HT1080 (cell line): ENCODE results near the gene TSPAN31. TPM values are rescaled to one million over a fixed set of nuclear protein-coding genes. Genes with fewer than 3 reads are reported as not detected.
"Not testable (repeated sequence)": the region's sequence is repeated elsewhere in the genome, so short reads cannot be mapped to it uniquely, and the experiment has no call there.

ENCODE experiments used
- DNase-seq: peaks from one replicate; pipeline ENCODE4 v3.0.0-alpha.2; 2015; ENCODE audit warnings: low read depth
- polyA plus RNA-seq, 2 experiments: library from polyadenylated mRNA; depleted of rRNA; stranded (reverse); fragments of >200 nt; gene quantifications; 2 replicates each; pipeline ENCODE4 v1.2.3, GENCODE V29; 2015
- total RNA-seq: library from RNA; depleted of rRNA; stranded (reverse); fragments of >200 nt; shearing (Covaris generic); gene quantifications from 2 replicates; pipeline ENCODE4 v1.2.3, GENCODE V29; 2014; rRNA removed

TSPAN31 gene, protein sequence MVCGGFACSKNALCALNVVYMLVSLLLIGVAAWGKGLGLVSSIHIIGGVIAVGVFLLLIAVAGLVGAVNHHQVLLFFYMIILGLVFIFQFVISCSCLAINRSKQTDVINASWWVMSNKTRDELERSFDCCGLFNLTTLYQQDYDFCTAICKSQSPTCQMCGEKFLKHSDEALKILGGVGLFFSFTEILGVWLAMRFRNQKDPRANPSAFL
- total RNA-seq = 21.6 and 28.9 TPM in 2 replicates
- polyA plus RNA-seq (2015; cell fraction: cytosol; rRNA removed) = 42.8 and 49.7 TPM in 2 replicates
- polyA plus RNA-seq (2015; cell fraction: nucleus; rRNA removed) = 34.7 and 49.3 TPM in 2 replicates

DNA sequence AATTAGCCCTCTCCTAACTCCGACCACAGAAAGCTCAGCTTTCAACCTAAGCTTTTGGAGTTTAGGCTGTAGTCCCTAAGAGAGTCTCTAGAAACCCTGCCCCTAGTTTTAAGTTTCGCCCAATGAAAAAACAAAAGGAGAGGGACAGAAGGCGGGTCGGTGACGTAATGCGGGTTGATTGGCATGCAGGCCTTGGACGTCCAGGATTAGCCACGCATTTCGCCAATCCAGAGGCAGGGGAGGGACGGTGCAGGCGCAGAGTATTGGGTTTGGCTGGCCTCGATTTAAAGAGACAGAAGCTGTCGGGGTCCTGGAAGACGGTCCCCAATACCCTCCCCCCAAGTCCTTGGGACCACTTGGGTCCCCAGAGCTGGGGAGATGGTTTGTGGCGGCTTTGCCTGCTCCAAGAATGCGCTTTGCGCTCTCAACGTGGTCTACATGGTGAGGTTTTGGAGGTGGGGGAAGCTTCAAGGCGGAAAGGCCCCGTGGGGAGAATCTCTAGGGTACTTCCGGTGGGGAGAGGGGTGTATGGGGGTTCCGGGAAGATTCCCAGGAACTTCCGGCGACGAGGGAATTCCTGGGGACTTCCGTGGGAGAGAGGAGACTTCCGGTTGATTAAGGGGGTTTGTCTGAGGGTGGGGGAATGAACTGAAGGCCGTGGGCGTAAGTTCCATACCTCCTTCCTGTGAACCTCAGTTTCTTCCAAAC lies at the start of gene TSPAN31:
Gene TSPAN31, plus strand, starts transcription at position 263 of the 708 bp plus-strand sequence. Its CDS starts 116 bp downstream, at position 379.
- DNase-seq = peak; percentile 97

DNA sequence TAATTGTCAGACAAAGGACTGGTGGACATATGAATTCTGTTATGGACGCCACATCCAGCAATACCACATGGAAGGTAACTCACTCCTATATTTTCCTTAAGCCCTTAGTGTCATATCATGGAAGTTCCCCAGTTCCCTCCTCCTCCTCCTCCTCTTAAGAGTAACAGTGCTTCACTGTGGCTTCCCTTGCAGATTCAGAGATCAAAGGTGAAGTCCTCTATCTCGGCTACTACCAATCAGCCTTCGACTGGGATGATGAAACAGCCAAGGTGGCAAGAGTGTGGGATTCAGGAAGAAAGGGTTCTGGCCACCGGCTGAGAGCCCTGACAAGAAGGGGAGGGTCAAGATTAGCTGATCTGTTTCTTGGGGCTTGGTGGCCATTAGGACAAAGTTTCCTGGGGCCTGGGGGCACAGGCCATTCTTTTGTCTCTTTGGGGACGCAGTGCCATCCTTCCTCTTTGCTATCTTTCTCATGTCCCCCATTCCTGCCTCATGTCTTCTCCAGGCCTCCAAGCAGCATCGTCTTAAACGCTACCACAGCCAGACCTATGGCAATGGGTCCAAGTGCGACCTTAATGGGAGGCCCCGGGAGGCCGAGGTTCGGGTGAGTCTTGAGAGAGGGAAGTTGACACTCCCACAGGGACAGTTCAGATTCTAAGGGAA lies 48.9 kb upstream of the TSPAN31 start:
- no peak for DNase-seq

DNA sequence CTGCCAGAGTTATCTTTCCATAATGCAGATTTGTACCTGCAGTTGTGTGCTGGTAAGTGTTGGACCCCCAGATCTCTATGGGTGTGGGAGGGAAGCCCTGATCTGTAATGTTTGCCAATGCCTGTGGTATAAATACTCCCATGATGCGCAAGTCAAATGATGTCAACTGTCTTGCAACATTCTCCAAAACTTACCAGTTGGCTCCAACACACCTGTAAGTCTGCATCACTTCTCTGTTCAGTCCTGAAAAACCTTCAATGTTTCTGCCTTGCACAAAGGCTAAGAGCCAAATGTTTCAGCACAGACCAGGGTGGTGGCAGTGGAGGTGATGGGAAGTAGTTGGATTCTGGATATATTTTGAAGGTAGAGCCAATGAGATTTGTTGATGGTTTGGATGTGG lies 47.8 kb upstream of the TSPAN31 start:
- DNase-seq = no peak

DNA sequence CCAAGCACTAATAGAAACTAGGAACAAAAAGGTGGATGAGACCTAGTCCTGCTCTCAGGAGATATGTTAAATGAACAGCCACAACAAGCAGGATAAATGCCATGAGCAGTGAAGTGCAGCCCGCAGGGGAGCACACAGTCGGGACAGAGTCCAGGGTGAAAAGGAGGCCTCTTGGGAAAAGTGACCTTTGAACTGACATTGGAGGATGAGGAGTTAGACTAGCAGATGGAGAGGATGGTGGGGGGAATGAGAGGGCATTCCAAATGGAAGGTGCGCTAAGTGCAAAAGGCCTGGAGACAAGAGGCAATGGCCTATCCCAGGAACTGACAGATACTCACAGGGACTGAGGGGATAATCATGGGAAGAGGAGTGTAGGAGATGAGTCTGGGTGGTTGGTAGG lies 46.4 kb upstream of the TSPAN31 start:
- no peak for DNase-seq

DNA sequence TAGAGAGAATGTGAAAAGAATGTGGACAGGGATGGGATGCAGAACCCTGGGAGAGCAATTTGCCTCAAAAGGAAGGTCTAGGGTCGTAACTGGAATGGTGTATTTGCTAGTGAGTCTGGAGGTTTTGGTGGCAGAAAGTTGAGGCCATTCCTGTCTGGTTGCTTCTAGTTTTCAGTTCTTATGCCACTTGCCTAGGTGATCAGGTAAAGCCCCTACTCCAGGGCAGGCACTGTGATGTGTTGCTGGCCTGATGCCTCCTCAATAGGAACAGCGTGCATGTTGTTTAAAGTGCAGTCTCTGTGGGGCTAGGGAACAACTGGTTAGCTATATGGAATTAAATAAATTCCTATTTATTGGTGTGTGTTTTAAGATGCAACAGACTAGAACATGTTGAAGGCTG lies 44.5 kb upstream of the TSPAN31 start:
- no peak for DNase-seq

DNA sequence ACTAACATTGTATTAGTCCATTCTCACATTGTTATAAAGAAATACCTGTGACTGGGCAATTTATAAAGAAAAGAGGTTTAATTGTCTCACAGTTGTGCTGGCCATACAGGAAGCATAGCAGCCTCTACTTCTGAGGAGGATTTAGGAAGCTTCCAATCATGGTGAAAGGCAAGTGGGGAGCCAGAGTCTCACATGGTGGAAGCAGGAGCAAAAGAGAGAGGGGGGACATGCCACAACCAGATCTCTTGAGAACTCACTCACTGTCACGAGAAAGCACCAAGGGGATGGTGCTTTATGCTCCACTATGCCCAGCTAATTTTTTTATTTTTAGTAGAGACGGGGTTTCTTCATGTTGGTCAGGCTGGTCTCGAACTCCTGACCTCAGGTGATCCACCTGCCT lies 37.6 kb upstream of the TSPAN31 start:
- DNase-seq = no peak

DNA sequence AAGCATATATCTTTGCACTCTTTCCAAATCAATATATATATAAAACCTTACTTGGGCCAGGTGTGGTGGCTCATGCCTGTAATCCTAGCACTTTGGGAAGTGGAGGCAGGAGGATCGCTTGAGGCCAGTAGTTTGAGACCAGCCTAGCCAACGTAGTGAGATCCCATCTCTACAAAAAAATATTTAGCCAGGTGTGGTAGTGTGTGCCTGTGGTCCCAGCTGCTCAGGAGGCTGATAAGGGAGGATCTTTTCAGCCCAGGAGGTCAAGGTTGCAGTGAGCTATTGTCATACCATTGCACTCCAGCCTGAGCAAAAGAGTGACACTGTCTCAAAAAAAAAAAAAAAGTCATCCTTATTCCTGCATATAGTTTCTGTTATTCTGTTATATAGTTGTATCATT lies 36.5 kb upstream of the TSPAN31 start:
- no peak for DNase-seq

DNA sequence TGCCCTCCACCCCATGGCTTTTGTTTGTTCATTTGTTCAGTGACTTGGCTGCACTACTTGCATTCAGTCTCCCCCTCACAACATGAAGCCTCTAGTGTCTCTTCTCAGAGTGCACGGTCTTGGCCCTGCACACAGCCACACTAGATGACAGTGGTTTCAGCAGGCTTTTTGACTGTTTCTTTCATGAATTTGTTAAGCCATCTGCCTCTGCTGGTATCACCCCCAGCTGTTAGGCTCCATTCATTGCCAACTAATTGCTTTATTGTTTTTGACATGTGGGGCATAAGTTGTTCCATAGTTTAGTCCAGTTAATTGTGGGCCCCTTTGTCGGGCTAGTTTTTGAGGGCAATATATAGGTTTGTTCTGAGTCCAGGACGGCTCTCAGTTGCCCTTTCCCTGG lies 32.1 kb upstream of the TSPAN31 start:
- no peak for DNase-seq

DNA sequence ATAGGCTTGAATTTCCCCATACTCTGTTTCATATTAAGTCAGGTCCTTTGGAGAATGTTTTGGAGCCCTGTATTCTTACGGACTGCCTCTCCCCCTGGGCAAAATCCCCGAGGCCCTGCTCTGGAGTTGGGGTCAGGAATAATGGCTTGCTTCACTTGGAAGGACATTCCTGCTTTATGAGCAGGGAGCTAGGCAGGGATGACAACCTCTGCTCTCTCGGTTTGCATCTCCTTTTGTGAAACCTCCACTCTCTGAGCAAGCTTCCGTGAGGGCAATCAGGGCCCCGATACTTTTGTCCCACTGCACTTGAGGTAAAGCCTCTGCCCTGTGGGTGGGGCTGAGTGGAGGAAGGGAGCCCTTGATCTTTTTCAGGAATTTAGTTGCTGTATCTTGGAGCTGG lies 31.6 kb upstream of the TSPAN31 start:
- no peak for DNase-seq

DNA sequence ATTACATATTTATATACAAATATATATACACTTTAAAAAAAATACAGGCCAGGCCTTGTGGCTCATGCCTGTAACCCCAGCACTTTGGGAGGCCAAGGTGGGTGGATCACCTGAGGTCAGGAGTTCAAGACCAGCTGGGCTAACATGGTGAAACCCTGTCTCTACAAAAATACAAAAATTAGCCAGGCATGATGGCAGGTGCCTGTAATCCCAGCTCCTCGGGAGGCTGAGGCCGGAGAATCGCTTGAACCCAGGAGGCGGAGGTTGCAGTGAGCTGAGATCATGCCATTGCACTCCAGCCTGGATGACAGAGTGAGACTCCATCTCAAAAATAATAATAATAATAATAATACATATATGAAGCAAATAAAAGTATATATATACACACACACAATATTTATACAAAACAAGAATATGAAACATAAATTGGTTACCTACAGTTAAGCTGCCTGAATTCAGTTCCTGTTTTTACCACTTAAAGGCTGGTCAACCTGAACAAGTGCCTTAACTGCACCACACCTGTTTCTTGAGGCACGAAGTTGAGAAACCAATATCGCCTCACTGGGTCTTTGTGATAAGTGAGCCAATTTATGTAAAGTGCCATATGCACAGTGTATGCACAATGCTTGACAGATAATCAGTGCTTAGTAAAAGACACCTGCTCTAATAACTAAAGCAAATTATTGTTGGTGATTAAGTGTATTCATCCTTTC lies 29.6 kb upstream of the TSPAN31 start:
- not testable (repeated sequence) for DNase-seq

DNA sequence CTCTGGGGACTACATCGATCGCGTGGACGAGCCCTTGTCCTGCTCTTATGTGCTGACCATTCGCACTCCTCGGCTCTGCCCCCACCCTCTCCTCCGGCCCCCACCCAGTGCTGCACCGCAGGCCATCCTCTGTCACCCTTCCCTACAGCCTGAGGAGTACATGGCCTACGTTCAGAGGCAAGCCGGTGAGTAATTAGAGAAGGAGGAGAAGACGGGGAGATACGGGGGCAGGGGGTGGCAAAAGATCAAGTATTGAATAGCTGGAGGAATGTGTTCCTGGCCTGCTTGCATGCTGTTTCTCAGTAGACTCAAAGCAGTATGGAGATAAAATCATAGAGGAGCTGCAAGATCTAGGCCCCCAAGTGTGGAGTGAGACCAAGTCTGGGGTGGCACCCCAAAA lies 29.1 kb upstream of the TSPAN31 start:
- no peak for DNase-seq

DNA sequence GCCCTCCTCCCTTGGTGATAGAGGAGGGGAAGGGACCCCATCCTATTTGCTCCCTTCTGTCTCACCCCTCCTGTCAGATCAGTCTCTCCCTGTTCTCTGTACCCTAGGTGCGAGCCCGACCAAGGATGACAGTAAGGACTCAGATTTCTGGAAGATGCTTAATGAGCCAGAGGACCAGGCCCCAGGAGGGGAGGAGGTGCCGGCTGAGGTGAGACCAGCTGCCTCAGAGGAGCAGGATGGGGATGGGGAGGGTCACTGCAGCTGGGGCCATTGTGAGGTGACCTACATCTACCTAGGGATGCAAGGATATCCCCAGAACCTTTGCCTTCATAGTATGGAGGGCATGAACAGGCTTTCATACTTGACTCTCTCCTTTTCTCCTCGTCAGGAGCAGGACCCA lies 28.5 kb upstream of the TSPAN31 start:
- no peak for DNase-seq

DNA sequence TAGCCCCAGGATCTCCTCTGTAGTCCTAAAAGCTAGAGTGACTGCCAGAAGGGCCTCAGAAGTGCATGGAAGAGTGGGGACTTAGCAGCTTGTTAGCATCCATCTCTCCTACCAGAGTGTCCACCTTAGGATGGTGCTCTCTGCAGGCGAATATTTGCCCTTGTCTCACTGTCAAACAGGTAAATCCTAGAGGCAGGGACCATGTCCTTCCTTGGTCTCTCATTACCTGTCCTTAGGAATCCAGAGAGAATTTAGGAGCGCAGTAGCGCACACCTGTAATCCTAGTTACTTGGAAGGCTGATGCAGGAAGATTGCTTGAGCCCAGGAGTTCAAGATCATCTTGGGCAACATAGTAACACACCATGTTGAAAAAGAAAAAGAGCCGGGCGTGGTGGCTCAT lies 27.7 kb upstream of the TSPAN31 start:
- no peak for DNase-seq

DNA sequence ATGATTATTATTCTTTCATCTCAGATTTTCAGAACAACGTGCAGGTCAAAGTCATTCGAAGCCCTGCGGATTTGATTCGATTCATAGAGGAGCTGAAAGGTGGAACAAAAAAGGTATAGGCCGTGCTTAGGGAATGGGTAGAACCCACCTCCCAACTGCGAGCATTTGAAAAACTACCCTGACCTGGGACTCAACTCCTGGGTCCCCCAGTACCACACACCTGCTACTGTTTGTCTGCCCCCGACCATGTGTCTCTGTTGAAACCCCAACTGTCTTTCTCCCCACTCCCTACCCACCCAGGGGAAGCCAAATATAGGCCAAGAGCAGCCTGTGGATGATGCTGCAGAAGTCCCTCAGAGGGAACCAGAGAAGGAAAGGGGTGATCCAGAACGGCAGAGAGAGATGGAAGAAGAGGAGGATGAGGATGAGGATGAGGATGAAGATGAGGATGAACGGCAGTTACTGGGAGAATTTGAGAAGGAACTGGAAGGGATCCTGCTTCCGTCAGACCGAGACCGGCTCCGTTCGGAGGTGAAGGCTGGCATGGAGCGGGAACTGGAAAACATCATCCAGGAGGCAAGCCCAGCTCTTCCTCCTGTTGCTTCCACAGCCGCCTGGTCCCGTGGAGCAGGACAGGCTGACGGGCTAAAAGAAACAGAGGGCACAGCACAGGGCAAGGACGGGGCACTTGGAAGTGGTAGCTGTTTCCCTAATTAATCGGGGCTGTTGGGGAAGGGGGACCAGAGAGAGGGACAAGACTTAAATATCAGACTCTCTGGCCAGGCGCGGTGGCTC lies 26.8 kb upstream of the TSPAN31 start:
- no peak for DNase-seq

DNA sequence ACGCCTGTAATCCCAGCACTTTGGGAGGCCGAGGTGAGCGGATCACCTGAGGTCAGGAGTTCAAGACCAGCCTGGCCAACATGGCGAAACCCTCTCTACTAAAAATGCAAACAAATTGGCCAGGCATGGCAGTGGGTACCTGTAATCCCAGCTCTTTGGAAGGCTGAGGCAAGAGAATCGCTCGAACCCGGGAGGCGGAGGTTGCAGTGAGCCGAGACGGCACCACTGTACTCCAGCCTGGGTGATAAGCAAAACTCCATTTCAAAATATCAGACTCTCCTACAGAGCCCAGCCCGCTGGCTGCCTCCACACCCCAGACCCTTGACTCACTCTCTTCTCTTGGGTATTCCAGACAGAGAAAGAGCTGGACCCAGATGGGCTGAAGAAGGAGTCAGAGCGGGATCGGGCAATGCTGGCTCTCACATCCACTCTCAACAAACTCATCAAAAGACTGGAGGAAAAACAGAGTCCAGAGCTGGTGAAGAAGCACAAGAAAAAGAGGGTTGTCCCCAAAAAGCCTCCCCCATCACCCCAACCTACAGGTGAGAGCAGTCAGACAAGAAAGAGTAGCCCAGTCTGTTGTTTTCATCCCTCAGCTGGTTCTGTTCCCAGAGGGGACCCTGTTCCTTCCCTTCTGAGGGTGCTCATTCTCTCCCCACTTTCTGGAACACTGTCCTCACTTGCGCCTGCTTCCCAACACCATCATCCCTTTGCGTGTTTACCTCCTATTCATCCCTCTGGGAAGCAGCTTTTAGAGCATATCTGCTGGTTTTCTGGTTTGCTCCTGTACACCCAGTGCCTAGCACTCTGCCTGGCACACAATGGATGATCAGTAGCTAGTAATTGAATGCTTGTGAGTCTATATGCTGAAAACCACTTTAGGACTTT lies 26.0 kb upstream of the TSPAN31 start:
- DNase-seq = no peak

DNA sequence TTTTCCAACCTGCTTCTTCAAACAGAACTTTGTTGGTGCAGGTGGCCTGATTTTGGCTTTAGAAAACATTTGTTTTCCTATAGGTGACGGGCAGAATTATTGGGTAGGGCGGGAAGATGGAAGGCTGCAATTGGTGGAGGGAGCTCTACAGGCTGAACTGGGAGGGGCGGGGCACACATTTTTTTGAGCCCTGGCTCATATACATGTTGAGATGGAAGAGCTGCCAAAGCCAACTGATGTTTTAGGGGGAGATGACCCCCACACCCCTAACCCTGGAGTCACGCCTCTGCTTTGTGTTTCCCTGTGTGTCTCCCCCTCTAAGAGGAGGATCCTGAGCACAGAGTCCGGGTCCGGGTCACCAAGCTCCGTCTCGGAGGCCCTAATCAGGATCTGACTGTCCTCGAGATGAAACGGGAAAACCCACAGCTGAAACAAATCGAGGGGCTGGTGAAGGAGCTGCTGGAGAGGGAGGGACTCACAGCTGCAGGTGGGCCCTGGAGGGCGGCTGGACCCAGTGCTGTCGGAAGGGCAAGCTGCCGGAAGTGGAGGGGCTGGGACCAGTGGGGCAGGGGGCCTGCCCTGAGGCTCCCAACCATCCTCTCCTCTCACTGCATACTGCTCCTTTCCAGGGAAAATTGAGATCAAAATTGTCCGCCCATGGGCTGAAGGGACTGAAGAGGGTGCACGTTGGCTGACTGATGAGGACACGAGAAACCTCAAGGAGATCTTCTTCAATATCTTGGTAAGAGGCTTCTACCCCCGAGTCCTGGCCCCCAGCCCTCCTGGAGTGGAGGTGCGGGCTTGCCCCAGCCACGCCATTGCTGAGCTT lies 24.8 kb upstream of the TSPAN31 start:
- DNase-seq = no peak

DNA sequence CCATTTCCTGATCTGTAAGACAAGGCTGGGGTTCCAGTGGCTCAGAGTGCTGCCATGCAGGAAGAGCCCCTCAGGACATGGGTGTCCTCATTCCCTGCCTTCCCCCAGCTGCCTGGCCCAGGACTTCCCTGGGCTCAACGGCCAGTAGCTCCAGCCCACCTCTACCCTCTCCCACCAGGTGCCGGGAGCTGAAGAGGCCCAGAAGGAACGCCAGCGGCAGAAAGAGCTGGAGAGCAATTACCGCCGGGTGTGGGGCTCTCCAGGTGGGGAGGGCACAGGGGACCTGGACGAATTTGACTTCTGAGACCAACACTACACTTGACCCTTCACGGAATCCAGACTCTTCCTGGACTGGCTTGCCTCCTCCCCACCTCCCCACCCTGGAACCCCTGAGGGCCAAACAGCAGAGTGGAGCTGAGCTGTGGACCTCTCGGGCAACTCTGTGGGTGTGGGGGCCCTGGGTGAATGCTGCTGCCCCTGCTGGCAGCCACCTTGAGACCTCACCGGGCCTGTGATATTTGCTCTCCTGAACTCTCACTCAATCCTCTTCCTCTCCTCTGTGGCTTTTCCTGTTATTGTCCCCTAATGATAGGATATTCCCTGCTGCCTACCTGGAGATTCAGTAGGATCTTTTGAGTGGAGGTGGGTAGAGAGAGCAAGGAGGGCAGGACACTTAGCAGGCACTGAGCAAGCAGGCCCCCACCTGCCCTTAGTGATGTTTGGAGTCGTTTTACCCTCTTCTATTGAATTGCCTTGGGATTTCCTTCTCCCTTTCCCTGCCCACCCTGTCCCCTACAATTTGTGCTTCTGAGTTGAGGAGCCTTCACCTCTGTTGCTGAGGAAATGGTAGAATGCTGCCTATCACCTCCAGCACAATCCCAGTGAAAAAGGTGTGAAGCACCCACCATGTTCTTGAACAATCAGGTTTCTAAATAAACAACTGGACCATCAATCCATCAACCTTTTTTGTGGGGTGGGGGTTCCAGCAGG lies 23.9 kb upstream of the TSPAN31 start:
- no peak for DNase-seq
